Adrenal gland (tissue), 5 donors: ENCODE results near the gene LSAMP.

Experiments used
- POLR2A ChIP-seq, 2 donors: fragments of 450-650 bp; IDR thresholded peaks; one replicate each; pipeline ENCODE4 v1.6.1; 2017; ENCODE audit warnings: antibody characterized with exemption in 2 of 2, mild to moderate bottlenecking in 2 of 2, moderate library complexity in 1 of 2
- TF ChIP-seq, protein P1 (sequence below), 6 experiments: fragments of 450-650 bp in 4 of 6; fragments of 200-600 bp in 2 of 6; sonication (generic) in 1 of 6; IDR thresholded peaks; 1 replicate in 5 of 6; 2 replicates in 1 of 6; pipeline versions ENCODE4 v1.5.1 to v1.8.0; 2016 to 2021; ENCODE audit warnings: antibody characterized with exemption in 6 of 6, mild to moderate bottlenecking in 2 of 6, moderate library complexity in 1 of 6
- donor health status: DM: no; HTN: no; CAD: no.

DNA sequence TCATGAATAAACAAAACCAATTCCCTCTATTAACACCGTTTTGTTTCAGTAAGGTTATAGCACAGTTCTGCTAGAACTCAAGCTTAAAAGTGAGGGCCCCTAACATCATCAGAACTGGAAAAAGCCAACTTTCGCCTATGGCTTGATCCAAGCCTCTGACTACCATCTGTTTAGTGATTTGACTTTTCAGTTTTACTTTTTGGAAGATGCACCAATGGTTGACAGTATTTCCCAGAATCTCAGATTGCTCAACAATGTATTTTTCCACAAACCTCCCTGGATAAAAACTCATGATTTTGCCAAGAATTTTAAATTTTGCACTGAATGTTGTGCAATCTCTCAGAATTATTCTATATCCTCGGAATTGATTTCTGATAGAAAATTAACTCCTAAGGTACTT is 190.7 kb downstream of the LSAMP start:
- TF ChIP-seq, protein P1, sequence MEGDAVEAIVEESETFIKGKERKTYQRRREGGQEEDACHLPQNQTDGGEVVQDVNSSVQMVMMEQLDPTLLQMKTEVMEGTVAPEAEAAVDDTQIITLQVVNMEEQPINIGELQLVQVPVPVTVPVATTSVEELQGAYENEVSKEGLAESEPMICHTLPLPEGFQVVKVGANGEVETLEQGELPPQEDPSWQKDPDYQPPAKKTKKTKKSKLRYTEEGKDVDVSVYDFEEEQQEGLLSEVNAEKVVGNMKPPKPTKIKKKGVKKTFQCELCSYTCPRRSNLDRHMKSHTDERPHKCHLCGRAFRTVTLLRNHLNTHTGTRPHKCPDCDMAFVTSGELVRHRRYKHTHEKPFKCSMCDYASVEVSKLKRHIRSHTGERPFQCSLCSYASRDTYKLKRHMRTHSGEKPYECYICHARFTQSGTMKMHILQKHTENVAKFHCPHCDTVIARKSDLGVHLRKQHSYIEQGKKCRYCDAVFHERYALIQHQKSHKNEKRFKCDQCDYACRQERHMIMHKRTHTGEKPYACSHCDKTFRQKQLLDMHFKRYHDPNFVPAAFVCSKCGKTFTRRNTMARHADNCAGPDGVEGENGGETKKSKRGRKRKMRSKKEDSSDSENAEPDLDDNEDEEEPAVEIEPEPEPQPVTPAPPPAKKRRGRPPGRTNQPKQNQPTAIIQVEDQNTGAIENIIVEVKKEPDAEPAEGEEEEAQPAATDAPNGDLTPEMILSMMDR (IDR thresholded peaks at IDR 0.05) = no peak
- TF ChIP-seq POLR2A (IDR thresholded peaks at IDR 0.05) = no peak
